Neural cell (in vitro differentiated cells): ENCODE measurements around the gene L3MBTL1. TPM values are rescaled to one million over a fixed set of nuclear protein-coding genes. Genes with fewer than 3 reads are reported as not detected.

Experiments used
- H2AFZ ChIP-seq: fragments of 200-600, 300-800 bp; sonication (generic), shearing (Covaris generic); 2 replicates; pipeline ENCODE4 v1.6.0; 2014; ENCODE audit warnings: low read depth, mild to moderate bottlenecking, antibody characterized with exemption, low read length, moderate library complexity
- H3F3A ChIP-seq: fragments of 200-600 bp; shearing (Covaris generic); 2 replicates; pipeline ENCODE4 v1.6.1; 2016; ENCODE audit warnings: mild to moderate bottlenecking, moderate library complexity, mixed read lengths, antibody characterized with exemption, low read length; ENCODE audit not compliant: insufficient read depth, poor library complexity, severe bottlenecking
- H3K27ac ChIP-seq: fragments of 200-600, 300-800 bp; sonication (generic), shearing (Covaris generic); 2 replicates; pipeline ENCODE4 v1.5.1; 2014; ENCODE audit warnings: mild to moderate bottlenecking, low read length, moderate library complexity
- H3K27me3 ChIP-seq: fragments of 300-800, 200-600 bp; sonication (generic), shearing (Covaris generic); 2 replicates; pipeline ENCODE4 v1.6.0; 2014; ENCODE audit warnings: mild to moderate bottlenecking, low read depth, low read length, moderate library complexity; ENCODE audit not compliant: insufficient read depth
- H3K36me3 ChIP-seq: fragments of 300-800, 200-600 bp; sonication (generic), shearing (Covaris generic); 2 replicates; pipeline ENCODE4 v1.5.1; 2014; ENCODE audit warnings: mild to moderate bottlenecking, antibody characterized with exemption, low read length, moderate library complexity; ENCODE audit not compliant: insufficient read depth
- H3K4me2 ChIP-seq: fragments of 300-800, 200-600 bp; sonication (generic), shearing (Covaris generic); 2 replicates; pipeline ENCODE4 v1.6.0; 2014; ENCODE audit warnings: mild to moderate bottlenecking, low read length
- H3K4me3 ChIP-seq: fragments of 300-800, 200-600 bp; sonication (generic), shearing (Covaris generic); 2 replicates; pipeline ENCODE4 v1.5.1; 2014; ENCODE audit warnings: mild to moderate bottlenecking, low read length, moderate library complexity
- H3K79me2 ChIP-seq: fragments of 200-600 bp; shearing (Covaris generic); replicated peaks from 2 replicates; pipeline ENCODE4 v1.6.0; 2014; ENCODE audit warnings: mild to moderate bottlenecking, low read length, moderate library complexity; ENCODE audit not compliant: insufficient read depth
- H3K9ac ChIP-seq: fragments of 300-800, 200-600 bp; sonication (generic), shearing (Covaris generic); 2 replicates; pipeline ENCODE4 v1.6.1; 2016; ENCODE audit warnings: mild to moderate bottlenecking, low read length, mixed read lengths
- H3K9me2 ChIP-seq: fragments of 200-600 bp; shearing (Covaris generic); 2 replicates; pipeline ENCODE4 v1.6.1; 2016; ENCODE audit warnings: mild to moderate bottlenecking, low read length, mixed read lengths; ENCODE audit not compliant: insufficient read depth
- H3K9me3 ChIP-seq: fragments of 200-600, 300-800 bp; sonication (generic), shearing (Covaris generic); 2 replicates; pipeline ENCODE4 v1.6.1; 2016; ENCODE audit warnings: mild to moderate bottlenecking, mixed run types, low read length, moderate library complexity, mixed read lengths
- H4K20me1 ChIP-seq: fragments of 200-600 bp; shearing (Covaris generic); 2 replicates; pipeline ENCODE4 v1.6.1; 2016; ENCODE audit warnings: mild to moderate bottlenecking, mixed run types; ENCODE audit not compliant: insufficient read depth
- EP300 ChIP-seq: fragments of 450-650 bp; conservative IDR thresholded peaks from 2 replicates; pipeline ENCODE4 v1.6.1; 2014; ENCODE audit warnings: antibody characterized with exemption, mild to moderate bottlenecking, moderate library complexity; ENCODE audit not compliant: poor library complexity, severe bottlenecking
- EZH2 ChIP-seq: fragments of 200-600, 300-800 bp; shearing (Covaris generic), sonication (generic); IDR thresholded peaks from 2 replicates; pipeline ENCODE4 v1.6.1; 2014; ENCODE audit warnings: antibody characterized with exemption, low read length, borderline replicate concordance, mild to moderate bottlenecking; ENCODE audit not compliant: insufficient read depth, poor library complexity, severe bottlenecking
- MXI1 ChIP-seq: fragments of 450-650 bp; conservative IDR thresholded peaks from 2 replicates; pipeline ENCODE4 v1.6.1; 2014; ENCODE audit warnings: antibody characterized with exemption, mild to moderate bottlenecking; ENCODE audit not compliant: poor library complexity, severe bottlenecking
- POLR2AphosphoS5 ChIP-seq: IDR thresholded peaks from 2 replicates; pipeline ENCODE4 v1.6.1; 2012
- RAD21 ChIP-seq: fragments of 450-650 bp; conservative IDR thresholded peaks from 2 replicates; pipeline ENCODE4 v1.6.1; 2014; ENCODE audit warnings: antibody characterized with exemption, mild to moderate bottlenecking, moderate library complexity
- REST ChIP-seq: IDR thresholded peaks from 2 replicates; pipeline ENCODE4 v1.6.1; 2012; ENCODE audit warnings: borderline replicate concordance
- SMC3 ChIP-seq: fragments of 450-650 bp; conservative IDR thresholded peaks from 2 replicates; pipeline ENCODE4 v1.6.1; 2014; ENCODE audit warnings: antibody characterized with exemption, mild to moderate bottlenecking, moderate library complexity; ENCODE audit not compliant: poor library complexity
- TAF1 ChIP-seq: IDR thresholded peaks from 2 replicates; pipeline ENCODE4 v1.6.1; 2012; ENCODE audit warnings: low read depth
- polyA plus RNA-seq: library from polyadenylated mRNA; depleted of rRNA; stranded (reverse); fragments of >200 nt; gene quantifications from 2 replicates; pipeline ENCODE4 v1.2.3, GENCODE V29; 2014
- TF ChIP-seq, protein P1 (sequence below): fragments of 450-650 bp; IDR thresholded peaks from 2 replicates; pipeline ENCODE4 v1.5.1; 2014; ENCODE audit warnings: antibody characterized with exemption, mild to moderate bottlenecking, moderate library complexity; ENCODE audit not compliant: poor library complexity, severe bottlenecking

The L3MBTL1 gene
- polyA plus RNA-seq, 1 donor from 2014 or later = 22.0 TPM

DNA sequence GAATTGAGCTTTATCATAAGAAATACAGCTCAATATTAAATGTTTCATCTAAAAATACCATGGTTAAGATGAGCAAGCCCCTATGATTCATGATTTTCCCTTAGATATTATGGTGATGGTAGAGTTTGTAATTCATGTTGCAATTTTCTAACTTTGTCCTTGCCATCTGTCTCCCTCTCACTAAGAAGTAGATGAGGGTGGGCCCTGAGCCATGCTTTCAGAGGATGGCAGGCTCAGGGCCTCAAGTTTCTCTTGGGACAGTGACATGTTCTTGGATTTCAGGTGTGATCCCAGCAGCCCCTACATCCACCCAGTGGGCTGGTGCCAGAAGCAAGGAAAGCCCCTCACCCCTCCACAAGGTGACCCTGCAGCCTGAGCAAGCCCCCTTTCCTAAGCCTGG lies 25.6 kb downstream of the L3MBTL1 start:
- H3K9me2 ChIP-seq = no peaks in the 10 kb centered on the region

DNA sequence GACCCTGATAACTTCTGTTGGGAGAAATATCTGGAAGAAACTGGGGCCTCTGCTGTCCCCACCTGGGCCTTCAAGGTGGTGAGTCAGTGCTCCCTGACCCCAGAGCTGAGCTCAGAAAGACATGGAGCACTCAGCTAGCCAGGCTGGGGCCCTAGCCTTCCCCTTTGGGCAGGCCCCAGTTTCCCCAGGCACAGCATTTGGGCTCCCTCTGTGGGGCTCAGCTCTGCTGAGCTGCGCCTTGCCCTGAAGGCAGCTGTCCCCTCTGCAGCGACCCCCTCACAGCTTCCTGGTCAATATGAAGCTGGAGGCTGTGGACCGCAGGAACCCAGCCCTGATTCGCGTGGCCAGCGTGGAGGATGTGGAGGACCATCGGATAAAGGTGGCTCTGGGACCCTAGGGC lies 26.5 kb downstream of the L3MBTL1 start:
- no peaks in the 10 kb centered on the region for H3K27me3 ChIP-seq
- no peaks in the 10 kb centered on the region for H3K36me3 ChIP-seq
- no peak overlapping the region for H2AFZ ChIP-seq
- H3K9me3 ChIP-seq = no peaks in the 10 kb centered on the region
- no peak overlapping the region for H3K9ac ChIP-seq
- H3K79me2 ChIP-seq = no peaks in the 10 kb centered on the region
- no peak overlapping the region for H3K4me3 ChIP-seq
- no peaks in the 10 kb centered on the region for H4K20me1 ChIP-seq
- no peaks in the 10 kb centered on the region for H3K9me2 ChIP-seq
- H3F3A ChIP-seq = no peaks in the 10 kb centered on the region
- TF ChIP-seq, protein P1, sequence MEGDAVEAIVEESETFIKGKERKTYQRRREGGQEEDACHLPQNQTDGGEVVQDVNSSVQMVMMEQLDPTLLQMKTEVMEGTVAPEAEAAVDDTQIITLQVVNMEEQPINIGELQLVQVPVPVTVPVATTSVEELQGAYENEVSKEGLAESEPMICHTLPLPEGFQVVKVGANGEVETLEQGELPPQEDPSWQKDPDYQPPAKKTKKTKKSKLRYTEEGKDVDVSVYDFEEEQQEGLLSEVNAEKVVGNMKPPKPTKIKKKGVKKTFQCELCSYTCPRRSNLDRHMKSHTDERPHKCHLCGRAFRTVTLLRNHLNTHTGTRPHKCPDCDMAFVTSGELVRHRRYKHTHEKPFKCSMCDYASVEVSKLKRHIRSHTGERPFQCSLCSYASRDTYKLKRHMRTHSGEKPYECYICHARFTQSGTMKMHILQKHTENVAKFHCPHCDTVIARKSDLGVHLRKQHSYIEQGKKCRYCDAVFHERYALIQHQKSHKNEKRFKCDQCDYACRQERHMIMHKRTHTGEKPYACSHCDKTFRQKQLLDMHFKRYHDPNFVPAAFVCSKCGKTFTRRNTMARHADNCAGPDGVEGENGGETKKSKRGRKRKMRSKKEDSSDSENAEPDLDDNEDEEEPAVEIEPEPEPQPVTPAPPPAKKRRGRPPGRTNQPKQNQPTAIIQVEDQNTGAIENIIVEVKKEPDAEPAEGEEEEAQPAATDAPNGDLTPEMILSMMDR = no peak
- TF ChIP-seq POLR2AphosphoS5 = no peak
- no peak for TF ChIP-seq EZH2
- TF ChIP-seq SMC3 = no peak
- TF ChIP-seq EP300 = no peak
- no peak for TF ChIP-seq TAF1
- no peak for TF ChIP-seq REST
- no peak for TF ChIP-seq MXI1
- TF ChIP-seq RAD21 = no peak
- no peak overlapping the region for H3K4me2 ChIP-seq
- no peak overlapping the region for H3K27ac ChIP-seq

More for the DNA sequence above, 25.6 kb downstream of the L3MBTL1 start:
- TF ChIP-seq EZH2 = no peak
- TF ChIP-seq EP300 = no peak
- Histone ChIP-seq H3K4me3 (no peak overlapping the region), H2AFZ (no peak overlapping the region), H4K20me1 (no peaks in the 10 kb centered on the region), H3K27me3 (no peaks in the 10 kb centered on the region), H3K79me2 (no peaks in the 10 kb centered on the region), H3K9ac (no peak overlapping the region), H3K9me3 (no peaks in the 10 kb centered on the region), H3K36me3 (no peaks in the 10 kb centered on the region), H3K27ac (no peak overlapping the region), H3F3A (no peaks in the 10 kb centered on the region), H3K4me2 (no peak overlapping the region)
